CD14-positive monocyte (primary cell): Measurements from ENCODE around the gene RIOK3. TPM values are rescaled to one million over a fixed set of nuclear protein-coding genes. Genes with fewer than 3 reads are reported as not detected.

Source experiments
- DNase-seq, 3 donors: peaks; one replicate each; pipeline ENCODE4 v3.0.0-alpha.2; 2011 to 2022
- H2AFZ ChIP-seq: 2 replicates; pipeline ENCODE4 v1.6.0; 2012; ENCODE audit warnings: mild to moderate bottlenecking, low read depth, low read length, inconsistent platforms; ENCODE audit not compliant: insufficient read depth, poor library complexity, severe bottlenecking
- H3K27ac ChIP-seq, 2 donors: 1 replicate in 1 of 2; 2 replicates in 1 of 2; pipeline ENCODE4 v1.5.1; 2012 to 2013; ENCODE audit warnings: low read length in 2 of 2, control low read depth in 1 of 2, inconsistent platforms in 1 of 2, low read depth in 1 of 2, mild to moderate bottlenecking in 1 of 2
- H3K27me3 ChIP-seq, 2 donors: one replicate each; pipeline versions ENCODE4 v1.6.0 to v1.6.1; 2011 to 2013; ENCODE audit warnings: low read length in 2 of 2; ENCODE audit not compliant: control insufficient read depth in 2 of 2, insufficient read depth in 2 of 2
- H3K36me3 ChIP-seq, 2 donors: replicated peaks in 1 of 2; 1 replicate in 1 of 2; 2 replicates in 1 of 2; pipeline versions ENCODE4 v1.5.1 to v1.6.1; 2012 to 2013; ENCODE audit warnings: low read length in 2 of 2, control low read depth in 1 of 2, inconsistent platforms in 1 of 2, mild to moderate bottlenecking in 1 of 2; ENCODE audit not compliant: insufficient read depth in 2 of 2, control insufficient read depth in 1 of 2
- H3K4me1 ChIP-seq, 2 donors: 1 replicate in 1 of 2; 2 replicates in 1 of 2; pipeline versions ENCODE4 v1.5.1 to v1.6.1; 2012 to 2013; ENCODE audit warnings: low read length in 2 of 2, control low read depth in 1 of 2, inconsistent platforms in 1 of 2, mild to moderate bottlenecking in 1 of 2, moderate library complexity in 1 of 2; ENCODE audit not compliant: insufficient read depth in 2 of 2, control insufficient read depth in 1 of 2
- H3K4me2 ChIP-seq: replicated peaks from 2 replicates; pipeline ENCODE3; 2012; ENCODE audit warnings: low read length, moderate library complexity, mild to moderate bottlenecking; ENCODE audit not compliant: poor library complexity, severe bottlenecking; ENCODE audit errors: extremely low read depth
- H3K4me3 ChIP-seq, 3 experiments: fragments of 200-600 bp in 1 of 3; sonication (generic) in 1 of 3; replicated peaks in 1 of 3; 1 replicate in 2 of 3; 2 replicates in 1 of 3; pipeline ENCODE4 v1.5.1; 2011 to 2013; ENCODE audit warnings: low read length in 3 of 3, mild to moderate bottlenecking in 3 of 3, control low read depth in 2 of 3, low read depth in 2 of 3, inconsistent platforms in 1 of 3, moderate library complexity in 1 of 3
- H3K79me2 ChIP-seq: 2 replicates; pipeline ENCODE4 v1.6.0; 2012; ENCODE audit warnings: mild to moderate bottlenecking, control low read depth, inconsistent platforms, low read length, moderate library complexity; ENCODE audit not compliant: insufficient read depth
- H3K9ac ChIP-seq: 2 replicates; pipeline ENCODE4 v1.6.0; 2017; ENCODE audit warnings: low read length, mild to moderate bottlenecking; ENCODE audit not compliant: insufficient read depth, poor library complexity, severe bottlenecking
- H3K9me3 ChIP-seq, 2 donors: replicated peaks in 1 of 2; 1 replicate in 1 of 2; 2 replicates in 1 of 2; pipeline versions ENCODE4 v1.5.1 to v1.6.1; 2012 to 2013; ENCODE audit warnings: low read length in 2 of 2, control low read depth in 1 of 2; ENCODE audit not compliant: control insufficient read depth in 1 of 2, insufficient read depth in 1 of 2
- H4K20me1 ChIP-seq: 2 replicates; pipeline ENCODE4 v1.6.0; 2012; ENCODE audit warnings: mild to moderate bottlenecking, low read length, control low read depth, moderate library complexity; ENCODE audit not compliant: insufficient read depth
- H3K27ac Mint-ChIP-seq, 7 donors: one replicate each; pipeline ENCODE4 v1.8.0; 2020; ENCODE audit warnings: mild to moderate bottlenecking in 7 of 7, mixed read lengths in 7 of 7, moderate library complexity in 6 of 7, inconsistent platforms in 2 of 7
- H3K27me3 Mint-ChIP-seq, 3 donors: one replicate each; pipeline ENCODE4 v1.8.0; 2021 to 2022; ENCODE audit warnings: low read depth in 3 of 3, mild to moderate bottlenecking in 3 of 3, mixed read lengths in 3 of 3, moderate library complexity in 3 of 3, inconsistent platforms in 1 of 3
- H3K36me3 Mint-ChIP-seq, 2 donors: one replicate each; pipeline ENCODE4 v1.8.0; 2020; ENCODE audit warnings: mixed read lengths in 2 of 2, inconsistent platforms in 1 of 2, mild to moderate bottlenecking in 1 of 2
- H3K4me1 Mint-ChIP-seq: one replicate; pipeline ENCODE4 v1.8.0; 2020; ENCODE audit warnings: mild to moderate bottlenecking, mixed read lengths
- H3K4me3 Mint-ChIP-seq, 2 donors: one replicate each; pipeline ENCODE4 v1.8.0; 2020; ENCODE audit warnings: mild to moderate bottlenecking in 2 of 2, mixed read lengths in 2 of 2, moderate library complexity in 1 of 2
- H3K9me3 Mint-ChIP-seq, 7 donors: one replicate each; pipeline ENCODE4 v1.8.0; 2020 to 2022; ENCODE audit warnings: mixed read lengths in 7 of 7, mild to moderate bottlenecking in 6 of 7, moderate library complexity in 6 of 7, inconsistent platforms in 2 of 7
- WGBS: methylation state at CpG from one replicate; pipeline ENCODE4 v1.1.5; 2013; ENCODE audit warnings: missing lambda C conversion rate; ENCODE audit not compliant: insufficient coverage; 5-methylcytosine and 5-hydroxymethylcytosine counted together
- intact Hi-C, 2 donors: fragments of 100-400 bp; cut with micrococcal nuclease; formaldehyde crosslinking; loops; one replicate each; pipeline versions ENCODE4 v1.15.0 to v1.15.1; 2023
- polyA plus RNA-seq, 3 donors: library from polyadenylated mRNA; depleted of rRNA in 1 of 3; unstranded in 2 of 3; stranded (reverse) in 1 of 3; fragments of 300-500 nt in 2 of 3; fragments of >200 nt in 1 of 3; fragmentation: Illumina TruSeq in 2 of 3; gene quantifications; 1 replicate in 2 of 3; 2 replicates in 1 of 3; pipeline ENCODE4 v1.2.3, GENCODE V29; 2012 to 2021
- TF ChIP-seq, protein P1 (sequence below): fragments of 200-600 bp; IDR thresholded peaks from one replicate; pipeline ENCODE4 v1.8.0; 2022; ENCODE audit warnings: antibody characterized with exemption, mild to moderate bottlenecking

RIOK3 gene
- polyA plus RNA-seq, 3 donors, result 50.9 to 79.7 (median 62.2) TPM

DNA sequence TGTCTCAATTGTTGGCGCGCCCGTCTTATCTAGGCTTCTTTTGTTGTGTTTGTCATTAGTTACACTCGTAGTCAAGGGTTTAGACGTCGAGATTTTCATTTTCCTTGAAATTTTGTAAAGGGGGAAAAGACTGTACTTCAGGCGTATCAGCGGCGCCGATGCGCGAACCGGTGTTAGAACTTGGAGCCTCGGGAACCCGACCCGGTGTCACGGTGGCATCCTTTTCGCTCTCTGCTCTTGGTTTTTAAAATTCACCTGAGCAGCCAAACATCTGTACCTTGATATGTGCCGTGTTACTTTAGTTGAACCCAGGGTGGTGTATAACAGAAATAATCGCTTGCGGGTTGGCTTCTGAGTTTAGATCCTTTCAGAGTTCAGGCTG, 50.9 kb downstream of the RIOK3 start:
- peaks cover 24 to 35% of the 10 kb centered on the region in 2 donors for H3K36me3 Mint-ChIP-seq
- Histone ChIP-seq H3K27me3 (no peaks in the 10 kb centered on the region), H2AFZ (peak overlapping the region; percentile 99), H3K9ac (peak overlapping the region; percentile 88), H3K4me1 (peaks cover 39 to 49% of the 10 kb centered on the region in 2 donors), H3K36me3 (peaks cover 15 to 28% of the 10 kb centered on the region in 2 donors), H3K4me3 (peak overlapping the region; percentile 71 to 95 (median 77)), H3K9me3 (no peaks in the 10 kb centered on the region), H3K27ac (peak overlapping the region in 1 of 2 donors; percentile 88), H4K20me1 (peaks cover 50% of the 10 kb centered on the region), H3K4me2 (peak overlapping the region; percentile 96), H3K79me2 (peaks cover 55% of the 10 kb centered on the region)
- peaks cover 0 to 2% (median 1%) of the 10 kb centered on the region in 3 donors for H3K27me3 Mint-ChIP-seq
- H3K27ac Mint-ChIP-seq, result peak overlapping the region; percentile 84 to 90 (median 87)
- H3K4me3 Mint-ChIP-seq, result peak overlapping the region; percentile 92 to 97
- WGBS, result 5% methylated on average over 19 of the region's 21 CpGs
- TF ChIP-seq, protein P1, sequence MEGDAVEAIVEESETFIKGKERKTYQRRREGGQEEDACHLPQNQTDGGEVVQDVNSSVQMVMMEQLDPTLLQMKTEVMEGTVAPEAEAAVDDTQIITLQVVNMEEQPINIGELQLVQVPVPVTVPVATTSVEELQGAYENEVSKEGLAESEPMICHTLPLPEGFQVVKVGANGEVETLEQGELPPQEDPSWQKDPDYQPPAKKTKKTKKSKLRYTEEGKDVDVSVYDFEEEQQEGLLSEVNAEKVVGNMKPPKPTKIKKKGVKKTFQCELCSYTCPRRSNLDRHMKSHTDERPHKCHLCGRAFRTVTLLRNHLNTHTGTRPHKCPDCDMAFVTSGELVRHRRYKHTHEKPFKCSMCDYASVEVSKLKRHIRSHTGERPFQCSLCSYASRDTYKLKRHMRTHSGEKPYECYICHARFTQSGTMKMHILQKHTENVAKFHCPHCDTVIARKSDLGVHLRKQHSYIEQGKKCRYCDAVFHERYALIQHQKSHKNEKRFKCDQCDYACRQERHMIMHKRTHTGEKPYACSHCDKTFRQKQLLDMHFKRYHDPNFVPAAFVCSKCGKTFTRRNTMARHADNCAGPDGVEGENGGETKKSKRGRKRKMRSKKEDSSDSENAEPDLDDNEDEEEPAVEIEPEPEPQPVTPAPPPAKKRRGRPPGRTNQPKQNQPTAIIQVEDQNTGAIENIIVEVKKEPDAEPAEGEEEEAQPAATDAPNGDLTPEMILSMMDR, result no peak
- peaks cover 44% of the 10 kb centered on the region for H3K4me1 Mint-ChIP-seq
- intact Hi-C loops, result loop anchor here (2.0 to 5.0 kb wide), 2 partner anchors 52 to 83 kb away; partner anchors contain the start of genes NPC1 (in 1 of the 2) and RIOK3 (in 1 of the 2)
- DNase-seq, result no peak
- H3K9me3 Mint-ChIP-seq, result no peaks in the 10 kb centered on the region

DNA sequence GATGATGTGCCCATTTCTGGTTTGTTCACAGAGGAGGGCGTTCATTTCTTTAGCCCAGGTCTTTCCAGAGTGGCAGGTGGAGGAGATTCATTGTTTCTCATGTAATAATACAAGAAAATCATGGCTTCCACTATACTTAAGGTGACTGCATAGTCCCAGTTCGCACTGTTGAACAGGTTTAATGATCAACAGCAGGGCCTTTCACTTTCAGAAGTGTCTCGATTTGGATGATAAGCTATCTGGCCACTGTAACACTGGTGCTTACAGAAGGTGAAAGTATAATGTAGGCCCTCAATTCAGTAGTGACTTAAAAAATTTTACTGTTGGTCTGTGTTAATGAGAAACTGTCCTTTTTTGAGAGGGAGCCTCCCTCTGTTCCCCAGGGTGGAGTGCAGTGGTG, 51.6 kb downstream of the RIOK3 start:
- H3K9me3 ChIP-seq, result no peaks in the 10 kb centered on the region
- Mint-ChIP-seq H3K27me3 (peaks cover 0 to 2% (median 1%) of the 10 kb centered on the region in 3 donors), H3K9me3 (no peaks in the 10 kb centered on the region), H3K36me3 (peaks cover 27 to 39% of the 10 kb centered on the region in 2 donors), H3K4me3 (peak overlapping the region; percentile 92 to 97), H3K27ac (peak overlapping the region in 5 of 7 donors; percentile 70 to 90 (median 87)), H3K4me1 (peaks cover 37% of the 10 kb centered on the region)
- TF ChIP-seq, protein P1, result no peak
- peaks cover 50% of the 10 kb centered on the region for H4K20me1 ChIP-seq
- intact Hi-C loops, result loop anchor here in 1 of 2 donors (5.0 kb wide), 1 partner anchor 52 kb away; the partner anchor contains the start of gene RIOK3
- H3K9ac ChIP-seq, result no peak overlapping the region
- peak overlapping the region in 1 of 2 donors; percentile 88 for H3K27ac ChIP-seq
- peak overlapping the region; percentile 96 for H3K4me2 ChIP-seq
- peaks cover 55% of the 10 kb centered on the region for H3K79me2 ChIP-seq
- DNase-seq, result no peak
- peak overlapping the region in 1 of 3 experiments; percentile 95 for H3K4me3 ChIP-seq
- peaks cover 21 to 28% of the 10 kb centered on the region in 2 donors for H3K36me3 ChIP-seq
- no peaks in the 10 kb centered on the region for H3K27me3 ChIP-seq
- H2AFZ ChIP-seq, result no peak overlapping the region
- 90% methylated on average over 2 of the region's 3 CpGs for WGBS
- peaks cover 31 to 42% of the 10 kb centered on the region in 2 donors for H3K4me1 ChIP-seq
